Mesenchymal stem cell (in vitro differentiated cells and primary cell): ENCODE results near the gene EXOC3L2.

Experiments
- DNase-seq: peaks from one replicate; pipeline ENCODE4 v3.0.0-alpha.2; 2013
- H2AFZ ChIP-seq: one replicate; pipeline ENCODE4 v1.6.1; 2013; ENCODE audit warnings: low read depth, mild to moderate bottlenecking, control low read depth, inconsistent platforms, low read length, moderate library complexity
- H2AK5ac ChIP-seq: 2 replicates; pipeline ENCODE4 v1.6.1; 2013; ENCODE audit warnings: low read length, moderate library complexity, mild to moderate bottlenecking, inconsistent platforms; ENCODE audit not compliant: severe bottlenecking
- H2BK120ac ChIP-seq: one replicate; pipeline ENCODE4 v1.6.1; 2013; ENCODE audit warnings: low read depth, mild to moderate bottlenecking, inconsistent platforms, low read length, moderate library complexity
- H2BK12ac ChIP-seq, 2 experiments: one replicate each; pipeline ENCODE4 v1.6.1; 2013; ENCODE audit warnings: inconsistent platforms in 2 of 2, low read length in 2 of 2, mild to moderate bottlenecking in 2 of 2, moderate library complexity in 2 of 2, control low read depth in 1 of 2
- H2BK15ac ChIP-seq: one replicate; pipeline ENCODE4 v1.6.1; 2013; ENCODE audit warnings: mild to moderate bottlenecking, low read depth, inconsistent platforms; ENCODE audit not compliant: poor library complexity, severe bottlenecking
- H2BK5ac ChIP-seq: 2 replicates; pipeline ENCODE4 v1.6.1; 2013; ENCODE audit warnings: low read depth, mild to moderate bottlenecking, low read length, control low read depth, inconsistent platforms; ENCODE audit not compliant: poor library complexity, severe bottlenecking
- H3K14ac ChIP-seq, 2 experiments: one replicate each; pipeline ENCODE4 v1.6.1; 2013; ENCODE audit warnings: inconsistent platforms in 2 of 2, low read length in 2 of 2, control low read depth in 1 of 2, mild to moderate bottlenecking in 1 of 2, moderate library complexity in 1 of 2
- H3K18ac ChIP-seq, 2 experiments: one replicate each; pipeline ENCODE4 v1.6.1; 2013; ENCODE audit warnings: inconsistent platforms in 2 of 2, low read length in 2 of 2, control low read depth in 1 of 2, low read depth in 1 of 2, mild to moderate bottlenecking in 1 of 2
- H3K23ac ChIP-seq, 2 experiments: one replicate each; pipeline ENCODE4 v1.6.1; 2013; ENCODE audit warnings: inconsistent platforms in 2 of 2, low read length in 2 of 2, mild to moderate bottlenecking in 2 of 2, moderate library complexity in 2 of 2, control low read depth in 1 of 2
- H3K27ac ChIP-seq: 2 replicates; pipeline ENCODE4 v1.5.1; 2013; ENCODE audit warnings: mild to moderate bottlenecking, moderate library complexity, low read length, control low read depth, inconsistent platforms; ENCODE audit not compliant: poor library complexity, severe bottlenecking
- H3K27me3 ChIP-seq, 2 experiments: 2 replicates each; pipeline versions ENCODE4 v1.6.1 to v1.7.0; 2013; ENCODE audit warnings: low read length in 2 of 2, mild to moderate bottlenecking in 2 of 2, moderate library complexity in 2 of 2, control low read depth in 1 of 2, inconsistent platforms in 1 of 2; ENCODE audit not compliant: control insufficient read depth in 1 of 2, insufficient read depth in 1 of 2
- H3K36me3 ChIP-seq, 2 experiments: 2 replicates each; pipeline versions ENCODE4 v1.6.1 to v1.7.0; 2013; ENCODE audit warnings: low read length in 2 of 2, control low read depth in 1 of 2, inconsistent platforms in 1 of 2, low read depth in 1 of 2, mild to moderate bottlenecking in 1 of 2; ENCODE audit not compliant: insufficient read depth in 2 of 2, control insufficient read depth in 1 of 2
- H3K4ac ChIP-seq, 2 experiments: one replicate each; pipeline ENCODE4 v1.6.1; 2013; ENCODE audit warnings: inconsistent platforms in 2 of 2, low read length in 2 of 2, mild to moderate bottlenecking in 2 of 2, moderate library complexity in 2 of 2, control low read depth in 1 of 2, low read depth in 1 of 2
- H3K4me1 ChIP-seq: 2 replicates; pipeline ENCODE4 v1.6.1; 2013; ENCODE audit warnings: low read depth, low read length, control low read depth; ENCODE audit not compliant: control insufficient read depth, insufficient read depth
- H3K4me2 ChIP-seq: 2 replicates; pipeline ENCODE4 v1.6.1; 2013; ENCODE audit warnings: low read length, mild to moderate bottlenecking, inconsistent platforms; ENCODE audit not compliant: poor library complexity, severe bottlenecking
- H3K4me3 ChIP-seq, 2 experiments: 2 replicates each; pipeline versions ENCODE4 v1.5.1 to v1.7.0; 2013; ENCODE audit warnings: low read length in 2 of 2, mild to moderate bottlenecking in 2 of 2, control low read depth in 1 of 2, low read depth in 1 of 2; ENCODE audit not compliant: insufficient read depth in 1 of 2
- H3K79me1 ChIP-seq: replicated peaks from 2 replicates; pipeline ENCODE4 v1.6.1; 2013; ENCODE audit warnings: mild to moderate bottlenecking, control low read depth, low read length, inconsistent platforms; ENCODE audit not compliant: poor library complexity, severe bottlenecking
- H3K9ac ChIP-seq: 2 replicates; pipeline ENCODE4 v1.7.0; 2013; ENCODE audit warnings: mild to moderate bottlenecking, low read length, moderate library complexity
- H3K9me3 ChIP-seq: 2 replicates; pipeline ENCODE4 v1.7.0; 2013; ENCODE audit warnings: mild to moderate bottlenecking, low read length; ENCODE audit not compliant: control insufficient read depth
- H4K8ac ChIP-seq: one replicate; pipeline ENCODE4 v1.6.1; 2013; ENCODE audit warnings: inconsistent platforms, mild to moderate bottlenecking, low read length, moderate library complexity
- H4K91ac ChIP-seq: one replicate; pipeline ENCODE4 v1.6.1; 2013; ENCODE audit warnings: mild to moderate bottlenecking, low read length, inconsistent platforms
- WGBS: methylation state at CpG from one replicate; pipeline ENCODE4 v1.1.7; 2013; ENCODE audit warnings: mixed read lengths; 5-methylcytosine and 5-hydroxymethylcytosine counted together

The EXOC3L2 gene

DNA sequence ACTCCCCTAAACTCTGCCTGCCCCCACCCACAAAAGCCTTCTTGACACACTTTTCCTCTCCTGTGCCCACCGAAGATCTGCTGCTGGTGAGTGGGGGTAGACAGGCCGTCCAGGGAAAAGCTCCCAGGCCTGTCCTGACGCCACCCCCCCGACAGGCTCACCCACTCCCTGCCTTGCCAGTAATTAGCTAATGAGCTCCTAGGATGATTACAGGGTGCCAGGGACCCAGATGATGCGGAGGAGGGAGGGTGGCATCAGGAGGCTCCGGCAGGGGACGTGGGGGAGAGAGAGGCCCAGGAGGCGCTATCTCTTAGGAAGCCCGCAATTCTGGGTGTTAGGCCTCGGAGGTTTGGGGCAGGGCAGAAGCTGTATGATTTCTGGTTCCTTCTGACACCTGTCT, 32.9 kb upstream of the EXOC3L2 start:
- no peak for DNase-seq
- Histone ChIP-seq H3K9ac (no peak overlapping the region), H3K4ac (no peak overlapping the region), H3K4me1 (peaks cover 4% of the 10 kb centered on the region), H3K27me3 (no peaks in the 10 kb centered on the region), H3K14ac (no peak overlapping the region), H2BK5ac (no peak overlapping the region), H3K36me3 (peaks cover 67 to 80% of the 10 kb centered on the region in 2 experiments), H4K91ac (no peak overlapping the region), H4K8ac (no peak overlapping the region), H2AFZ (no peak overlapping the region), H2BK120ac (no peak overlapping the region), H2AK5ac (no peak overlapping the region), H3K27ac (no peak overlapping the region), H2BK15ac (no peak overlapping the region), H3K4me3 (no peak overlapping the region), H3K18ac (no peak overlapping the region), H3K23ac (no peak overlapping the region), H2BK12ac (no peak overlapping the region), H3K9me3 (no peaks in the 10 kb centered on the region), H3K4me2 (no peak overlapping the region), H3K79me1 (peaks cover 12% of the 10 kb centered on the region)
- 100% methylated on average over 9 of the region's 10 CpGs for WGBS

DNA sequence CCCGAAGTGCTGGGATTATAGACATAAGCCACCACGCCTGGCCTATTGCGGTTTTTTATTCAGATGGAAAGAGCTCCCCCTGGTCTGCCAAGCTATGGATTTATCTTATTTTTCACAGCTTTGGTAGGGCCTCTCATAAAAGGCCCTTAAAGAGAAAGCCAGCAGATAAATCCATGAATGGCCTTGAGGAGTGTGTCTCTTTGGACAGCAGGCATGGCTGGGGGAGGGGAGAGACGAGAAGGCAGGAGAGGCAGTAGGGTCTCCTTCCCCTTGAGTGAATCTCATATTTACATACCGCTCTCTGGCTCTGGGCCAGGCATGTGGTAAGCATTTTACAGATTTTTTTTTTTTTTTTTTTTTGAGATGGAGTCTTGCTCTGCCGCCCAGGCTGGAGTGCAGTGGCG, 31.1 kb upstream of the EXOC3L2 start:
- Histone ChIP-seq H2BK12ac (no peak overlapping the region), H3K9me3 (no peaks in the 10 kb centered on the region), H3K23ac (no peak overlapping the region), H3K4me3 (no peak overlapping the region), H3K36me3 (peaks cover 68 to 80% of the 10 kb centered on the region in 2 experiments), H2BK15ac (no peak overlapping the region), H2BK120ac (no peak overlapping the region), H3K79me1 (peaks cover 14% of the 10 kb centered on the region), H4K91ac (no peak overlapping the region), H3K9ac (no peak overlapping the region), H3K18ac (no peak overlapping the region), H2AFZ (no peak overlapping the region), H2BK5ac (no peak overlapping the region), H3K14ac (no peak overlapping the region), H3K4ac (no peak overlapping the region), H2AK5ac (no peak overlapping the region), H3K4me1 (peaks cover 4% of the 10 kb centered on the region), H3K4me2 (no peak overlapping the region), H3K27me3 (no peaks in the 10 kb centered on the region), H4K8ac (no peak overlapping the region), H3K27ac (no peak overlapping the region)
- DNase-seq = no peak
- WGBS = 91% methylated on average over 5 of the region's 7 CpGs

DNA sequence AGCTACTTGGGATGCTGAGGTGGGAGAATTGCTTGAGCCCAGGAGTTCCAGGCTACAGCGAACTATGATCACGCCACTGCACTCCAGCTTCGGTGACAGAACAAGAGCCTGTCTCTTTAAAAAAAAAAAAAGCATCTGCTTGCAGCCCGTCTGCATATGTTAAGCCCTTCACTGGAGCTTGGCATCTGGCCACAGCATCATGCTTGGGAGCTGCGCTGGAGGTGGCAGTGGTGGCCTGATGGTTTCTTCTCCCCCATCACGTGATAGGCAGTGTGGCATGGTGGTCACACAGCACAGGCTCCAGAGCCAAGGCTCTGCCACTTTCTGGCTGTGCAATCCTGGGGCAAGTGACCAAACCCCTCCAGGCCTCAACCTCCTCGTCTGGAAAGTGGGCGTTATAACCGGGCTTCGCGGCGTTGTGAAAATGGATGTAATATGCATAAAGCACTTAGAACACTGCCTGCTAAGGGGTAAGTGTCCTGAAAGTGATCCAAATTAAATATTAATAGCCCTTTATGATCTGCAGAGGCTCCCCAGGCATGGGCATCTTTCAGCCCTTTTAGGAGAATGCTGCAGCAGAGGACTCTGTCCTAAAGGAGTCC, 30.3 kb upstream of the EXOC3L2 start:
- Histone ChIP-seq H3K4me2 (no peak overlapping the region), H3K14ac (no peak overlapping the region), H3K9ac (no peak overlapping the region), H3K79me1 (peaks cover 16% of the 10 kb centered on the region), H2BK5ac (no peak overlapping the region), H3K4me3 (no peak overlapping the region), H4K8ac (no peak overlapping the region), H3K9me3 (no peaks in the 10 kb centered on the region), H4K91ac (no peak overlapping the region), H2BK12ac (no peak overlapping the region), H2BK120ac (no peak overlapping the region), H2BK15ac (no peak overlapping the region), H3K4me1 (peaks cover 4% of the 10 kb centered on the region), H3K18ac (no peak overlapping the region), H3K36me3 (peaks cover 68 to 79% of the 10 kb centered on the region in 2 experiments), H3K27ac (no peak overlapping the region), H3K23ac (no peak overlapping the region), H2AFZ (no peak overlapping the region), H2AK5ac (no peak overlapping the region), H3K4ac (no peak overlapping the region), H3K27me3 (no peaks in the 10 kb centered on the region)
- no peak for DNase-seq
- 87% methylated on average over 12 of the region's 12 CpGs for WGBS

DNA sequence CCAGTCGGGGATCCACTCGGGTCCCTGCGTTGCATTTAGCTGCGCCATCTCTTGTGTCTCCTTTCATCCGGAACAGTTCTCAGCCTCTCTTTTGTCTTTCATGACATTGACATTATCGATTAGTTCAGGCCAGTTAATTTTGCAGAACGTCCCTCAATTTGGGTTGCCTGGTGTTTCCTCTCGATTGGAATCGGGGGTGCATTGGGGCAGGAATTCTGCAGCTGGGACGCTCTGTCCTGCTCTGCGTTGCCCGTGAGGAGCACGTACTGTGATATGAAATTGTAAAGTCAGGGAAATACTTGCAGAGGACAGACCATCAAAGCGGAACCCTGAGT, 28.3 kb upstream of the EXOC3L2 start:
- Histone ChIP-seq H4K8ac (no peak overlapping the region), H3K14ac (no peak overlapping the region), H3K4ac (no peak overlapping the region), H3K23ac (no peak overlapping the region), H3K4me2 (no peak overlapping the region), H2BK15ac (no peak overlapping the region), H3K36me3 (peaks cover 65 to 75% of the 10 kb centered on the region in 2 experiments), H3K4me3 (no peak overlapping the region), H3K9me3 (no peaks in the 10 kb centered on the region), H3K27me3 (no peaks in the 10 kb centered on the region), H3K18ac (no peak overlapping the region), H2BK12ac (no peak overlapping the region), H3K27ac (no peak overlapping the region), H3K9ac (no peak overlapping the region), H2AK5ac (no peak overlapping the region), H3K79me1 (peaks cover 21% of the 10 kb centered on the region), H4K91ac (no peak overlapping the region), H2AFZ (no peak overlapping the region), H2BK120ac (no peak overlapping the region), H2BK5ac (no peak overlapping the region), H3K4me1 (peaks cover 4% of the 10 kb centered on the region)
- 95% methylated on average over 14 of the region's 14 CpGs for WGBS
- DNase-seq = no peak
